Prostate gland (tissue), 2 donors: ENCODE data around the gene STXBP4.

ENCODE experiments used
- POLR2A ChIP-seq: fragments of 450-650 bp; IDR thresholded peaks from one replicate; pipeline ENCODE4 v1.6.1; 2016; ENCODE audit warnings: antibody characterized with exemption, mild to moderate bottlenecking
- POLR2AphosphoS5 ChIP-seq: sonication (generic); formaldehyde crosslinking; IDR thresholded peaks from one replicate; pipeline ENCODE4 v1.6.1; 2017; ENCODE audit warnings: antibody characterized with exemption
- TF ChIP-seq, protein P1 (sequence below), 4 experiments: fragments of 200-600 bp in 2 of 4; fragments of 450-650 bp in 2 of 4; sonication (generic) in 2 of 4; IDR thresholded peaks; 1 replicate in 3 of 4; 2 replicates in 1 of 4; pipeline ENCODE4 v1.5.1; 2016 to 2019; ENCODE audit warnings: antibody characterized with exemption in 4 of 4, mild to moderate bottlenecking in 2 of 4, moderate library complexity in 2 of 4

DNA sequence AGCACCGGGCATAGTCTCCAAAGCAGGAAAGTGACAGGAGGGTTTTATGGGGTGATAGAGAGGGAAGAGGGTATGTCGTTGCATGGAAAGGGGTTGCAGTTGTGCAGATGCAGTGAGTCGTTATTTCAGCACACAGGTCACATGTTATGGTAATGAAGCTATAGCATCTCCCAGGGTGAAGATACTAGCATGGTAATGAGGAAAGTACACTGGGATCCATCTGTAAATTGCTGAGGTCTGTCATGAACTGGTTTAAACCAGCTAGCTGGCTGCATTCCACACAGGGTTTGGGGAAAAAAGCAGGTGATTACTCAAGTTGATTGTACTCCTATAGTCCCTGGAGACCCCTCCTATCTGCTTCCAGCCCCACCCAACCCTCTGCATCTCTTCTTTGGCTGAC lies 11.8 kb upstream of the STXBP4 start:
- no peak for TF ChIP-seq POLR2AphosphoS5
- TF ChIP-seq, protein P1, sequence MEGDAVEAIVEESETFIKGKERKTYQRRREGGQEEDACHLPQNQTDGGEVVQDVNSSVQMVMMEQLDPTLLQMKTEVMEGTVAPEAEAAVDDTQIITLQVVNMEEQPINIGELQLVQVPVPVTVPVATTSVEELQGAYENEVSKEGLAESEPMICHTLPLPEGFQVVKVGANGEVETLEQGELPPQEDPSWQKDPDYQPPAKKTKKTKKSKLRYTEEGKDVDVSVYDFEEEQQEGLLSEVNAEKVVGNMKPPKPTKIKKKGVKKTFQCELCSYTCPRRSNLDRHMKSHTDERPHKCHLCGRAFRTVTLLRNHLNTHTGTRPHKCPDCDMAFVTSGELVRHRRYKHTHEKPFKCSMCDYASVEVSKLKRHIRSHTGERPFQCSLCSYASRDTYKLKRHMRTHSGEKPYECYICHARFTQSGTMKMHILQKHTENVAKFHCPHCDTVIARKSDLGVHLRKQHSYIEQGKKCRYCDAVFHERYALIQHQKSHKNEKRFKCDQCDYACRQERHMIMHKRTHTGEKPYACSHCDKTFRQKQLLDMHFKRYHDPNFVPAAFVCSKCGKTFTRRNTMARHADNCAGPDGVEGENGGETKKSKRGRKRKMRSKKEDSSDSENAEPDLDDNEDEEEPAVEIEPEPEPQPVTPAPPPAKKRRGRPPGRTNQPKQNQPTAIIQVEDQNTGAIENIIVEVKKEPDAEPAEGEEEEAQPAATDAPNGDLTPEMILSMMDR (IDR thresholded peaks at IDR 0.05): no peak
- no peak for TF ChIP-seq POLR2A
